Bronchial epithelial cell (primary cell): ENCODE results near the gene RAPGEF6. TPM values are rescaled to one million over a fixed set of nuclear protein-coding genes. Genes with fewer than 3 reads are reported as not detected.
A peak's percentile ranks its signal among the peaks of the same experiment; 100 is the strongest.

ENCODE experiments used
- DNase-seq: peaks from one replicate; pipeline ENCODE4 v3.0.0-alpha.2; 2010; ENCODE audit warnings: low read depth
- FAIRE-seq: peaks from 2 replicates; lab custom pipeline; 2011; peaks lifted over from hg19 to GRCh38; lab: Jason Lieb, UNC
- H3K27me3 ChIP-seq: 2 replicates; pipeline ENCODE4 v1.5.1; 2011; ENCODE audit warnings: low read length; ENCODE audit not compliant: control insufficient read depth, insufficient read depth
- H3K36me3 ChIP-seq: 2 replicates; pipeline ENCODE4 v1.5.1; 2011; ENCODE audit warnings: low read length; ENCODE audit not compliant: control insufficient read depth, insufficient read depth
- H3K4me3 ChIP-seq: 2 replicates; pipeline ENCODE4 v1.5.1; 2011; ENCODE audit warnings: mild to moderate bottlenecking, low read depth, low read length, control low read depth
- CTCF ChIP-seq: IDR thresholded peaks from 2 replicates; pipeline ENCODE4 v1.5.1; 2011; ENCODE audit warnings: mild to moderate bottlenecking, moderate library complexity, low read length, control low read depth, inconsistent platforms; ENCODE audit not compliant: insufficient read depth, severe bottlenecking
- total RNA-seq: library from RNA; depleted of rRNA; stranded (reverse); fragments of >200 nt; gene quantifications from 2 replicates; pipeline ENCODE4 v1.2.1, GENCODE V29; 2014

Gene RAPGEF6
- total RNA-seq, 1 donor from 2014 or later: 14.2 TPM

GRCh38 chr5:131396630-131397273 is 238.3 kb downstream of the RAPGEF6 start:
- FAIRE-seq: no peak
- H3K4me3 ChIP-seq: no peak overlapping the region
- no peak for DNase-seq
- H3K27me3 ChIP-seq: no peaks in the 10 kb centered on the region
- H3K36me3 ChIP-seq: peaks cover 2% of the 10 kb centered on the region
- no peak for TF ChIP-seq CTCF

- Histone ChIP-seq H3K4me3 (no peak overlapping the region), H3K36me3 (peaks cover 2% of the 10 kb centered on the region), H3K27me3 (no peaks in the 10 kb centered on the region)
- no peak for TF ChIP-seq CTCF
- DNase-seq: no peak
- FAIRE-seq: no peak
Measured at GRCh38 chr5:131396015-131396414, 239.0 kb downstream of the RAPGEF6 start.

- TF ChIP-seq CTCF: no peak
- FAIRE-seq (no peak), DNase-seq (peak; percentile 88)
- H3K4me3 ChIP-seq: no peak overlapping the region
- no peaks in the 10 kb centered on the region for H3K27me3 ChIP-seq
- peaks cover 5% of the 10 kb centered on the region for H3K36me3 ChIP-seq
Measured at GRCh38 chr5:131394128-131394527, 240.9 kb downstream of the RAPGEF6 start.

- TF ChIP-seq CTCF: no peak
- no peaks in the 10 kb centered on the region for H3K27me3 ChIP-seq
- no peak overlapping the region for H3K4me3 ChIP-seq
- H3K36me3 ChIP-seq: peaks cover 5% of the 10 kb centered on the region
- no peak for DNase-seq
- no peak for FAIRE-seq
Measured at GRCh38 chr5:131393498-131393968, 241.5 kb downstream of the RAPGEF6 start.

GRCh38 chr5:131392466-131393095 is 242.4 kb downstream of the RAPGEF6 start:
- TF ChIP-seq CTCF: no peak
- Histone ChIP-seq H3K36me3 (peaks cover 5% of the 10 kb centered on the region), H3K4me3 (no peak overlapping the region), H3K27me3 (no peaks in the 10 kb centered on the region)
- no peak for DNase-seq
- FAIRE-seq: no peak
